CD4-positive, alpha-beta T cell (primary cell): Measurements from ENCODE around the gene DCP1B. TPM values are rescaled to one million over a fixed set of nuclear protein-coding genes. Genes with fewer than 3 reads are reported as not detected.

ENCODE experiments used
- ATAC-seq: fragments of 200-7000 bp; cut with Tn5 transposase; one replicate; pipeline ENCODE4 v1.10.0; 2022; ENCODE audit warnings: mild to moderate bottlenecking; ENCODE audit not compliant: poor library complexity
- CTCF ChIA-PET: fragments of 350-600 bp; sonication (Branson Sonifier 250); formaldehyde crosslinking; loops from one replicate; lab custom pipeline; 2021; ENCODE audit warnings: antibody characterized with exemption, inconsistent platforms; lab: Charles Lee
- POLR2A ChIA-PET: fragments of 350-600 bp; sonication (Branson Sonifier 250); formaldehyde crosslinking; loops from one replicate; lab custom pipeline; 2021; ENCODE audit warnings: antibody characterized with exemption, inconsistent platforms; lab: Charles Lee
- DNase-seq, 14 experiments: peaks; one replicate each; pipeline ENCODE4 v3.0.0-alpha.2; 2013 to 2020; ENCODE audit warnings: mixed read lengths in 2 of 14
- H3K27ac ChIP-seq, 2 donors: one replicate each; pipeline versions ENCODE4 v1.5.1 to v1.7.0; 2013; ENCODE audit warnings: low read length in 2 of 2, low read depth in 1 of 2, mild to moderate bottlenecking in 1 of 2
- H3K27me3 ChIP-seq, 2 experiments: 1 replicate in 1 of 2; 2 replicates in 1 of 2; pipeline versions ENCODE4 v1.6.1 to v1.7.0; 2013; ENCODE audit warnings: low read length in 2 of 2, control low read depth in 1 of 2, mild to moderate bottlenecking in 1 of 2, moderate library complexity in 1 of 2; ENCODE audit not compliant: insufficient read depth in 2 of 2, control insufficient read depth in 1 of 2
- H3K36me3 ChIP-seq: one replicate; pipeline ENCODE4 v1.6.1; 2013; ENCODE audit warnings: low read length, control low read depth; ENCODE audit not compliant: insufficient read depth
- H3K4me1 ChIP-seq: one replicate; pipeline ENCODE4 v1.6.1; 2013; ENCODE audit warnings: low read length, control low read depth; ENCODE audit not compliant: insufficient read depth
- H3K4me3 ChIP-seq: one replicate; pipeline ENCODE4 v1.5.1; 2013; ENCODE audit warnings: mild to moderate bottlenecking, low read length, moderate library complexity
- H3K9me3 ChIP-seq, 2 experiments: 1 replicate in 1 of 2; 2 replicates in 1 of 2; pipeline versions ENCODE4 v1.6.1 to v1.7.0; 2013; ENCODE audit warnings: low read length in 2 of 2, mild to moderate bottlenecking in 2 of 2, control low read depth in 1 of 2, moderate library complexity in 1 of 2; ENCODE audit not compliant: control insufficient read depth in 1 of 2, insufficient read depth in 1 of 2
- H3K27ac Mint-ChIP-seq: one replicate; pipeline ENCODE4 v1.8.0; 2020; ENCODE audit warnings: mixed read lengths
- H3K27me3 Mint-ChIP-seq: one replicate; pipeline ENCODE4 v1.8.0; 2021; ENCODE audit warnings: mixed read lengths
- H3K36me3 Mint-ChIP-seq: one replicate; pipeline ENCODE4 v1.8.0; 2021; ENCODE audit warnings: low read depth, mixed read lengths
- H3K4me1 Mint-ChIP-seq: one replicate; pipeline ENCODE4 v1.8.0; 2021; ENCODE audit warnings: low read depth, mixed read lengths
- H3K4me3 Mint-ChIP-seq: one replicate; pipeline ENCODE4 v1.8.0; 2020; ENCODE audit warnings: mild to moderate bottlenecking, mixed read lengths
- H3K9me3 Mint-ChIP-seq: one replicate; pipeline ENCODE4 v1.8.0; 2020; ENCODE audit warnings: mixed read lengths
- CTCF ChIP-seq: fragments of 200-600 bp; IDR thresholded peaks from one replicate; pipeline ENCODE4 v1.8.0; 2022; ENCODE audit warnings: antibody characterized with exemption, mild to moderate bottlenecking
- intact Hi-C, 2 experiments: fragments of 100-400 bp; cut with DNase I in 1 of 2; cut with micrococcal nuclease in 1 of 2; formaldehyde crosslinking; loops; one replicate each; pipeline versions ENCODE4 v1.15.1 to v1.9.0; 2023 to 2025; cut with DNase I, micrococcal nuclease
- total RNA-seq, 174 experiments: library from RNA in 2 of 174; stranded (reverse) in 2 of 174; gene quantifications; one replicate each; pipeline ENCODE4 v1.2.3 and lab custom pipeline; 2021 to 2026

The DCP1B gene
- total RNA-seq, 2 experiments from 2014 or later, result 4.3 to 4.6 TPM

- H3K27me3 Mint-ChIP-seq, result peaks cover 11% of the 10 kb centered on the region
- H3K4me1 Mint-ChIP-seq, result no peaks in the 10 kb centered on the region
- no peak overlapping the region for H3K27ac ChIP-seq
- POLR2A ChIA-PET, result no interaction called here
- no peak overlapping the region for H3K4me3 Mint-ChIP-seq
- no peak for DNase-seq
- no peak overlapping the region for H3K4me3 ChIP-seq
- no peaks in the 10 kb centered on the region for H3K9me3 Mint-ChIP-seq
- CTCF ChIA-PET, result interaction anchor here (1.0 to 1.2 kb wide), 2 partner anchors 11 to 20 kb away, joined by 3 read pairs; partner anchors contain the start of gene DCP1B
- peaks cover 0 to 5% of the 10 kb centered on the region in 2 experiments for H3K27me3 ChIP-seq
- no peaks in the 10 kb centered on the region for H3K9me3 ChIP-seq
- H3K36me3 Mint-ChIP-seq, result no peaks in the 10 kb centered on the region
- ATAC-seq, result no peak
- no peaks in the 10 kb centered on the region for H3K36me3 ChIP-seq
- intact Hi-C loops, result no loop called here
- no peak for TF ChIP-seq CTCF
- H3K27ac Mint-ChIP-seq, result no peak overlapping the region
- no peaks in the 10 kb centered on the region for H3K4me1 ChIP-seq
Observed at GRCh38 chr12:2023365-2023764, 19.1 kb upstream of the DCP1B start.

- POLR2A ChIA-PET, result interaction anchor here (0.6 kb wide), 1 partner anchor 12 kb away, joined by 4 read pairs; no protein-coding TSS in a partner anchor
- H3K9me3 ChIP-seq, result no peaks in the 10 kb centered on the region
- peaks cover 0 to 5% of the 10 kb centered on the region in 2 experiments for H3K27me3 ChIP-seq
- TF ChIP-seq CTCF, result no peak
- no peak for ATAC-seq
- no peaks in the 10 kb centered on the region for H3K4me1 ChIP-seq
- CTCF ChIA-PET, result interaction anchor here (1.8 kb wide), 1 partner anchor 14 kb away, joined by 7 read pairs; no protein-coding TSS in a partner anchor
- intact Hi-C loops, result no loop called here
- peaks cover 17% of the 10 kb centered on the region for H3K27me3 Mint-ChIP-seq
- H3K4me1 Mint-ChIP-seq, result no peaks in the 10 kb centered on the region
- H3K9me3 Mint-ChIP-seq, result no peaks in the 10 kb centered on the region
- no peak overlapping the region for H3K27ac Mint-ChIP-seq
- no peak overlapping the region for H3K27ac ChIP-seq
- no peak overlapping the region for H3K4me3 Mint-ChIP-seq
- no peak overlapping the region for H3K4me3 ChIP-seq
- no peaks in the 10 kb centered on the region for H3K36me3 Mint-ChIP-seq
- H3K36me3 ChIP-seq, result no peaks in the 10 kb centered on the region
- no peak for DNase-seq
Observed at GRCh38 chr12:2020511-2020910, 16.3 kb upstream of the DCP1B start.

GRCh38 chr12:2019126-2019525 lies 14.9 kb upstream of the DCP1B start:
- H3K27ac ChIP-seq, result no peak overlapping the region
- Mint-ChIP-seq H3K27me3 (peaks cover 17% of the 10 kb centered on the region), H3K4me1 (no peaks in the 10 kb centered on the region), H3K9me3 (no peaks in the 10 kb centered on the region), H3K36me3 (no peaks in the 10 kb centered on the region), H3K27ac (no peak overlapping the region), H3K4me3 (no peak overlapping the region)
- ChIA-PET POLR2A (no interaction called here), CTCF (no interaction called here)
- no peak overlapping the region for H3K4me3 ChIP-seq
- DNase-seq (no peak), ATAC-seq (no peak)
- no peaks in the 10 kb centered on the region for H3K36me3 ChIP-seq
- no peaks in the 10 kb centered on the region for H3K4me1 ChIP-seq
- H3K27me3 ChIP-seq, result peaks cover 0 to 5% of the 10 kb centered on the region in 2 experiments
- no peak for TF ChIP-seq CTCF
- intact Hi-C loops, result no loop called here
- no peaks in the 10 kb centered on the region for H3K9me3 ChIP-seq
